Measurements from ENCODE around the gene RAB20.

DNA sequence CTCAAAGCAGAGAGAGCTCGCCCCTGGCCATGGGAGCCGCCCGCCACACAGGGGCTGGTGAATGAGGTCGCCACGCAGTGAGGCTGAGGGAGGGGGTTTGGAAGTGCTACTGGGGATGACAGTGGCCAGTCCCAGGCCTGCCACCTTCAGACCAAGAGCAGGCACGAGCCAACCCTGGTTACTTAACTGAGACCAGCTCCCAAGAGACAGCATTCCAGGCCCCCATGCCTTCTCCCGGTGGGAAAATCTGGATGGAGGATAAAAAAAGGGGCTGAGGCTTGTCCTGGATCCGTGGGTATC is 43.3 kb downstream of the RAB20 start:
- TF ChIP-seq, protein P1, sequence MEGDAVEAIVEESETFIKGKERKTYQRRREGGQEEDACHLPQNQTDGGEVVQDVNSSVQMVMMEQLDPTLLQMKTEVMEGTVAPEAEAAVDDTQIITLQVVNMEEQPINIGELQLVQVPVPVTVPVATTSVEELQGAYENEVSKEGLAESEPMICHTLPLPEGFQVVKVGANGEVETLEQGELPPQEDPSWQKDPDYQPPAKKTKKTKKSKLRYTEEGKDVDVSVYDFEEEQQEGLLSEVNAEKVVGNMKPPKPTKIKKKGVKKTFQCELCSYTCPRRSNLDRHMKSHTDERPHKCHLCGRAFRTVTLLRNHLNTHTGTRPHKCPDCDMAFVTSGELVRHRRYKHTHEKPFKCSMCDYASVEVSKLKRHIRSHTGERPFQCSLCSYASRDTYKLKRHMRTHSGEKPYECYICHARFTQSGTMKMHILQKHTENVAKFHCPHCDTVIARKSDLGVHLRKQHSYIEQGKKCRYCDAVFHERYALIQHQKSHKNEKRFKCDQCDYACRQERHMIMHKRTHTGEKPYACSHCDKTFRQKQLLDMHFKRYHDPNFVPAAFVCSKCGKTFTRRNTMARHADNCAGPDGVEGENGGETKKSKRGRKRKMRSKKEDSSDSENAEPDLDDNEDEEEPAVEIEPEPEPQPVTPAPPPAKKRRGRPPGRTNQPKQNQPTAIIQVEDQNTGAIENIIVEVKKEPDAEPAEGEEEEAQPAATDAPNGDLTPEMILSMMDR (IDR thresholded peaks at IDR 0.05): no peak
- no peak for TF ChIP-seq POLR2A (IDR thresholded peaks at IDR 0.05)
